ENCODE measurements around the gene NEO1.
"Not testable (repeated sequence)": the region's sequence is repeated elsewhere in the genome, so short reads cannot be mapped to it uniquely, and the experiment has no call there.

NEO1 gene

GRCh38 chr15:73141216-73141900 is 89.1 kb downstream of the NEO1 start:
- DNase-seq (ENCODE audit: low read depth in 2 of 2), result no peak

GRCh38 chr15:73142802-73143762 is 90.8 kb downstream of the NEO1 start:
- DNase-seq (ENCODE audit: low read depth in 2 of 2), result no peak

DNA sequence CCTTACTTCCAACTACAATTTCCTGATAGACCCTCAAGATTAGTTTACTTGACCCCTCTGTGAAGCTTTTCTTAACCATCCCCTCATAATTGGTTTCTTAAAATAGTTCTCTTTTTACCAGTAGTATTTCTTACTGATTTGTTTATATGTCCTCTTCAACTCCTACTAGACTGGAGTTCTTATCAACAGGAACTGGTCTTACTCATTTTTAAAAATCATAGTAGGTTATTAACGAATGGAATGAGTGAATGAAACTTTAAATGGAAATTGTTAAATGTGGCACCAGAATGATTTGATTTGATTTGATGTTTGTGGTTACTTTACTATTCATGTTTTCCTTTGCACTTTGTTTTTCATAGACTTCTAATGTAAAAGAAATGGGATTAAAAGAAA is 91.5 kb downstream of the NEO1 start:
- no peak for DNase-seq (ENCODE audit: low read depth in 2 of 2)

DNA sequence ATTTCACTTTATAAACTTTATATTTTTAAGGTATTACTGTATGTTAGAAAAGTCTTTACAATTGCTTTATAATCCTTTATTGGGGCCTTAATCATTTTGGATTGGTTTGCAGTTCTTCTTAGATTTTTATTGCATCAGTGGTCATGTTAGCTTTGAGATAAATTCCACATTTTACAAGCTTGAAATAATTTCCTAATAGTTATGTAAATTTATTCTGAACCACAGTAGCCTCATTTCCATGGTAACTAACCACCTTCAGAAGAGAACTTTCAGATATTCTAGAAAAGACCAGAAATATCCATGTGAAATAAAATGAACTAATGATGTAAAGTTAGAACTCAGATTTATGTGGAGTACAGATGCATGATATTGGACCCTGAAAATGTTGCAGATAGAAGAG is 94.2 kb downstream of the NEO1 start:
- no peak for DNase-seq (ENCODE audit: low read depth in 2 of 2)

- no peak for DNase-seq (ENCODE audit: low read depth in 2 of 2)
These were observed 98.6 kb downstream of the NEO1 start for GRCh38 chr15:73150831-73151230.

GRCh38 chr15:73153024-73153423 is 100.8 kb downstream of the NEO1 start:
- DNase-seq (ENCODE audit: low read depth in 2 of 2), result no peak

DNA sequence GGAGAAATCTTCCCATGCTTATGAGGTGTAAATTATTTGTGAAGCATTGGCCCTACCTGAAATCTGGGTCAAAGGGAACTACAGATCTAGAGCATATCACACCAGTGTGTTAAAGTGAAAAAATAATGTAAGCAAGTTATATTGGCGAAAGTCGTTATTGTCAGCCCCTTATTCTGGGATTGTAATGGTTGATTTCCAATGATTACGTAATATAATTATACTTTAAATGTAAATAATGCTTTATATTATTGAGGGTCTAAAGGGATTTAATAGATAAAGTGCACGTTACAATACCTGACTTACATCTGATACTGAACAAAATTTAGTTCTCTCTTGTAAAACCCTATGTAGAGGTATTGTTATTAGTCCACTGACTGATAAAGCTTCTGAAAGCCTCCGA is 101.2 kb downstream of the NEO1 start:
- no peak for DNase-seq (ENCODE audit: low read depth in 2 of 2)

DNA sequence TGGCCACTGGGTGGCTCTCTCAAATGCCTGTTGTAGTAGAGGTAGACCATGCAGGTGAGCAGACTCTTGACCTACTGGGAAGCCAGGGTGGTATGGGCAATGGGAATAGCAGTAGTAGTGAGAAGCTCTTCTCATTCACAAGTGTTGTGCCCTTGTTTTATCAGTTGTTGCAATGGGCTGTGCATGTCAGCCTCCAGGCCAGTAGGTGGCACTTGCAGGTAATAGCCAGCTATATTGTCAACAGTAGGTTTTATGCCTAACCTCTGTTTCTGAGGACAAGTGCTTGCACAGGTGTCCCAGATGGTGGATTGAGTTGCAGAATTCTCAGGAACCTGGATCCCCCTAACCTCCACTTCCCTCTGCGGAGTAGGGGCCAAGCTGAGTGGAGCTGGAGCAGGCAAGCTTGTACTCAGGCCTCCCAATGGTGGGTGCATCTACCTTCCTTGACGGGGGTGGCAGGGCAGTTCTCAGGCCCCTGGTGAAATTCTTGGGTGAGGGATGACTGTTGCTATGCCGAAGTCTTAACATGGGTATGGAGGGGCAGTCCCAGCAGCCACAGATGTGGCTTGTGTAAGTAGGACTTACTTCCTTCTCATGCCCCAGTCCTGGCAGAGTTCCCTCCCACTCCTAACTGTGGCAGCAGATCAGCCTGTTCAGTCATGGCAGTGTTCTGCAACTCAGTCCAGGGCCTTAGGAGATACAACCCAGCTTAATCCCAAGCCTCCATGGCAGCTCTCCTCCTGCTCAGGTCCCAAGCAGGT is 104.3 kb downstream of the NEO1 start:
- DNase-seq (ENCODE audit: low read depth in 2 of 2), result no peak

DNA sequence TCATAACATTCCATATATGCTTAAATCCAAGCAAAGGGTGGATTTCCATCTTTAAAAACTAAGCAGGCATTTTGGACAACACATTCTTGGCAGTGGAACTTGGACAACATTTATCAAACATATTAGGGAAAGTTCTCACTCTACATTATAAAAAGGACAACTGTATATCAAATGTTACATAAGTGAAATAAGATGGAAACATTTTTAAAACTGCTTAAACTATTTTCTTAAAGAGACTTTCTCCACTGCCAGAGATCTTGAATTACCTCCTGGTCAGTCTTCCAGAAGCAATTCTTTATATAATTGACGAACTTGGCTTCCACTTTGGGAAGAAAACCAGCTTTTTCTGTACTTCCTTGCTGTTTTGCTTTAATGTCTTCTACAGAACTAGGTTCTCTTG is 109.3 kb downstream of the NEO1 start:
- no peak for DNase-seq (ENCODE audit: low read depth in 2 of 2)

DNA sequence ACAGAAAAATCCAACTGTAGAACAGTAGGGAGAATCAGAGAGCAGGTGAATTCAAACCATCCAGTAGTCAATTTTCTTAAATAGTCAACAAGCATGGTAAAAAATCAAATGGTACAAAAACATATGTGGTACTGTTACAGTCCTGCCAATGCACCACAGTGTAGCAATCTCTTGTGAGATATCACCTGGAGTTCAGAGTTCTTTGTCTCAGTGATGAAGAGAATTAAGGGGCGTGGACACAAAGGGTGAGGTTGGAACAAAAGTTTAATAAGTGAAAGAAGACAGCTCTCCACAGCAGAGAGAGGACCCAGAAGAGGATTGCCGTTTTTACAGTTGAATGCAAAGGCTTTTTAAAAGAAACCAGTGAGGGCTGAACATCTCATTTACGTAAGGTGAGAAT is 113.2 kb downstream of the NEO1 start:
- DNase-seq (ENCODE audit: low read depth in 2 of 2), result no peak

DNA sequence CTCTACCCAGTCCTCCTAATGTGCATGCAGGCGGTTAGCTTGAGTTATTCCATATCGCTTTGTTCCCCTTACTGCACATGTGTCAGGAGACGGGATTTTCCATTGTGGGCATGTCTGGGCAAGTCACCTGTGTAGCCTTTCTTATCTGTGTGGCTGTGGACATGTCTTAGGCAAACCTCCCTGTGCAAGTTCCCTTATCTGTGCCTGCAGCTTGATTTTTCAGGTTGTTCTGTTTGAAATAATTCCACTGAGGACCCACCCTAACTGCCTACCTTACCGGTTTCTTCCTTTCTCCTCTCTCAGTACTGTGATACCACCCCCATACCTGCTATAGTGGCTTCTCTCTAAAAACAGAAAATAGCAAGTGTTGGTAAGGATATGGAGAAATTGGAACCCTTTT is 113.6 kb downstream of the NEO1 start:
- DNase-seq (ENCODE audit: low read depth in 2 of 2), result no peak

DNA sequence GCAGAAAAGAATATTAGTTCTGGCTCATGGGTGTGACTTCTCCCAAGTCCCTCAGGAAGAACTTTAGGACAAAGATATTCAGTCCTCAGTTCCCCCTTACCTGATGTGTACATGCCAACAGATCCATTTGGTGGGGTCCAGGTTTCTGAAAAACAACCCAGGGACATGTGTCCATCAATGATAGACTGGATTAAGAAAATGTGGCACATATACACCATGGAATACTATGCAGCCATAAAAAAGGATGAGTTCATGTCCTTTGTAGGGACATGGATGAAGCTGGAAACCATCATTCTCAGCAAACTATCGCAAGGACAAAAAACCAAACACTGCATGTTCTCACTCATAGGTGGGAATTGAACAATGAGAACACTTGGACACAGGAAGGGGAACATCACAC is 114.4 kb downstream of the NEO1 start:
- not testable (repeated sequence) for DNase-seq (ENCODE audit: low read depth in 2 of 2)

- DNase-seq (ENCODE audit: low read depth in 2 of 2), result no peak
These were observed 116.2 kb downstream of the NEO1 start for GRCh38 chr15:73168487-73168886.

GRCh38 chr15:73171711-73172110 is 119.4 kb downstream of the NEO1 start:
- DNase-seq (ENCODE audit: low read depth in 2 of 2), result no peak

GRCh38 chr15:73172508-73172907 is 120.2 kb downstream of the NEO1 start:
- no peak for DNase-seq (ENCODE audit: low read depth in 2 of 2)

DNA sequence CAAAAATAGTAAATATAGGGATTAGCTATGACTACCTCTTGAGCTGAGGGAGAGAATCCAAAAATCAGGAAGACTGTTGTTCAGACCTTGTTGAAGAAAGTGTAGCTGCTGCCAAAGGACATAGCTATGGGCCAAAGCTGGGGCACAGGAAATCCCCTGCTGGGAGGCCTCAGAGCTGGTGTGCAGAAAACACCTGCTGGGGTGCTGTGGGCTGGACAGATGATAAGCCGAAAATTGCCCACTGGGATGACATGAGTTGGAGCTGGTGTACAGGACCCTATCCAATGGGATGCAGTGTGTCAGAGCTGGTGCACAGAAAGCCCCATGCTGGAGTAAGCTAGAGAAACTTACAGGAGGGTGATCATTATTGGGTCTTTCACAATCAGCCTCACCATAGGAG is 121.9 kb downstream of the NEO1 start:
- no peak for DNase-seq (ENCODE audit: low read depth in 2 of 2)

GRCh38 chr15:73175382-73175781 is 123.1 kb downstream of the NEO1 start:
- no peak for DNase-seq (ENCODE audit: low read depth in 2 of 2)

GRCh38 chr15:73176598-73176997 is 124.3 kb downstream of the NEO1 start:
- DNase-seq (ENCODE audit: low read depth in 2 of 2), result no peak

- DNase-seq (ENCODE audit: low read depth in 2 of 2), result no peak
These were observed 130.8 kb downstream of the NEO1 start for GRCh38 chr15:73183071-73183470.

GRCh38 chr15:73190189-73190601 is 137.9 kb downstream of the NEO1 start:
- no peak for DNase-seq (ENCODE audit: low read depth in 2 of 2)

DNA sequence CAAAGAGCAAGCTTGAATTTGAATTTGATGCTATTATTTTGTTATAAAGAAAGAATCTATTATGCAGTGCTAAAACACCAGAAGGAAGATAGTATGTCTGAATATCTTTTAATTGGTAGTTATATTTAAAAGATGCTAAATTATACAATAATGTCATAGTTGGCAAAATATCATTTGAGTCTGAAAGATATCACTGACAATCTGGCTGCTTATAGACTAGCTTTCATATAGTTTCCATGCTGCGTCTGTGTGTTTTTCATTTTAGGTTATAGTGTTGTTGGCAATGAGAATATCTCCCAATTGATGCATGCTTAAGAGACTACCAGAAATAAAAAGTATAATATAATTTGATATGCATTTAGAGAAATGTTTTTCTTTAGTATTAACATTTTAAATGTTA is 142.9 kb downstream of the NEO1 start:
- no peak for DNase-seq (ENCODE audit: low read depth in 2 of 2)

GRCh38 chr15:73196113-73196512 is 143.8 kb downstream of the NEO1 start:
- no peak for DNase-seq (ENCODE audit: low read depth in 2 of 2)
